ENCODE results near the gene EIF2S3B.

The EIF2S3B gene

GRCh38 chr12:10557766-10558165 is 52.1 kb downstream of the EIF2S3B start:
- Histone ChIP-seq H3K9me3 (ENCODE audit: insufficient read depth, low read length, severe bottlenecking) (peaks cover 4% of the 10 kb centered on the region), H3K4me1 (ENCODE audit: insufficient read depth, low read length) (peaks cover 57% of the 10 kb centered on the region), H4K20me1 (ENCODE audit: insufficient read depth, low read length) (no peaks in the 10 kb centered on the region), H3K4me2 (ENCODE audit: insufficient read depth, low read length) (no peak overlapping the region), H3K9ac (ENCODE audit: low read depth, low read length) (no peak overlapping the region), H3K36me3 (ENCODE audit: insufficient read depth, low read length) (no peaks in the 10 kb centered on the region), H3K4me3 (ENCODE audit: low read depth in 1 of 2, low read length in 2 of 2) (no peak overlapping the region), H3K27ac (ENCODE audit: low read length) (no peak overlapping the region), H3K27me3 (ENCODE audit: insufficient read depth, low read length, poor library complexity) (no peaks in the 10 kb centered on the region), H2AFZ (ENCODE audit: low read depth, low read length) (no peak overlapping the region), H3K79me2 (ENCODE audit: insufficient read depth, low read length) (no peaks in the 10 kb centered on the region)
- TF ChIP-seq CTCF (IDR thresholded peaks at IDR 0.05; ENCODE audit: borderline replicate concordance, extremely low read depth, low read length, poor library complexity, severe bottlenecking) (no peak), EZH2 (IDR thresholded peaks at IDR 0.05; ENCODE audit: borderline replicate concordance, low read depth, low read length, severe bottlenecking) (no peak)
- no peak for DNase-seq
- ATAC-seq (ENCODE audit: insufficient read depth, low read depth), result no peak

Data from DND-41 (cell line).